Mesenchymal stem cell (in vitro differentiated cells and primary cell): Measurements from ENCODE around the gene KHSRP.
A peak's percentile ranks its signal among the peaks of the same experiment; 100 is the strongest.

Source experiments
- DNase-seq: peaks from one replicate; pipeline ENCODE4 v3.0.0-alpha.2; 2013
- H2AFZ ChIP-seq: one replicate; pipeline ENCODE4 v1.6.1; 2013; ENCODE audit warnings: low read depth, mild to moderate bottlenecking, control low read depth, inconsistent platforms, low read length, moderate library complexity
- H2AK5ac ChIP-seq: 2 replicates; pipeline ENCODE4 v1.6.1; 2013; ENCODE audit warnings: low read length, moderate library complexity, mild to moderate bottlenecking, inconsistent platforms; ENCODE audit not compliant: severe bottlenecking
- H2BK120ac ChIP-seq: one replicate; pipeline ENCODE4 v1.6.1; 2013; ENCODE audit warnings: low read depth, mild to moderate bottlenecking, inconsistent platforms, low read length, moderate library complexity
- H2BK12ac ChIP-seq, 2 experiments: one replicate each; pipeline ENCODE4 v1.6.1; 2013; ENCODE audit warnings: inconsistent platforms in 2 of 2, low read length in 2 of 2, mild to moderate bottlenecking in 2 of 2, moderate library complexity in 2 of 2, control low read depth in 1 of 2
- H2BK15ac ChIP-seq: one replicate; pipeline ENCODE4 v1.6.1; 2013; ENCODE audit warnings: mild to moderate bottlenecking, low read depth, inconsistent platforms; ENCODE audit not compliant: poor library complexity, severe bottlenecking
- H2BK5ac ChIP-seq: 2 replicates; pipeline ENCODE4 v1.6.1; 2013; ENCODE audit warnings: low read depth, mild to moderate bottlenecking, low read length, control low read depth, inconsistent platforms; ENCODE audit not compliant: poor library complexity, severe bottlenecking
- H3K14ac ChIP-seq, 2 experiments: one replicate each; pipeline ENCODE4 v1.6.1; 2013; ENCODE audit warnings: inconsistent platforms in 2 of 2, low read length in 2 of 2, control low read depth in 1 of 2, mild to moderate bottlenecking in 1 of 2, moderate library complexity in 1 of 2
- H3K18ac ChIP-seq, 2 experiments: one replicate each; pipeline ENCODE4 v1.6.1; 2013; ENCODE audit warnings: inconsistent platforms in 2 of 2, low read length in 2 of 2, control low read depth in 1 of 2, low read depth in 1 of 2, mild to moderate bottlenecking in 1 of 2
- H3K23ac ChIP-seq, 2 experiments: one replicate each; pipeline ENCODE4 v1.6.1; 2013; ENCODE audit warnings: inconsistent platforms in 2 of 2, low read length in 2 of 2, mild to moderate bottlenecking in 2 of 2, moderate library complexity in 2 of 2, control low read depth in 1 of 2
- H3K27ac ChIP-seq: 2 replicates; pipeline ENCODE4 v1.5.1; 2013; ENCODE audit warnings: mild to moderate bottlenecking, moderate library complexity, low read length, control low read depth, inconsistent platforms; ENCODE audit not compliant: poor library complexity, severe bottlenecking
- H3K27me3 ChIP-seq, 2 experiments: 2 replicates each; pipeline versions ENCODE4 v1.6.1 to v1.7.0; 2013; ENCODE audit warnings: low read length in 2 of 2, mild to moderate bottlenecking in 2 of 2, moderate library complexity in 2 of 2, control low read depth in 1 of 2, inconsistent platforms in 1 of 2; ENCODE audit not compliant: control insufficient read depth in 1 of 2, insufficient read depth in 1 of 2
- H3K36me3 ChIP-seq, 2 experiments: 2 replicates each; pipeline versions ENCODE4 v1.6.1 to v1.7.0; 2013; ENCODE audit warnings: low read length in 2 of 2, control low read depth in 1 of 2, inconsistent platforms in 1 of 2, low read depth in 1 of 2, mild to moderate bottlenecking in 1 of 2; ENCODE audit not compliant: insufficient read depth in 2 of 2, control insufficient read depth in 1 of 2
- H3K4ac ChIP-seq, 2 experiments: one replicate each; pipeline ENCODE4 v1.6.1; 2013; ENCODE audit warnings: inconsistent platforms in 2 of 2, low read length in 2 of 2, mild to moderate bottlenecking in 2 of 2, moderate library complexity in 2 of 2, control low read depth in 1 of 2, low read depth in 1 of 2
- H3K4me1 ChIP-seq: 2 replicates; pipeline ENCODE4 v1.6.1; 2013; ENCODE audit warnings: low read depth, low read length, control low read depth; ENCODE audit not compliant: control insufficient read depth, insufficient read depth
- H3K4me2 ChIP-seq: 2 replicates; pipeline ENCODE4 v1.6.1; 2013; ENCODE audit warnings: low read length, mild to moderate bottlenecking, inconsistent platforms; ENCODE audit not compliant: poor library complexity, severe bottlenecking
- H3K4me3 ChIP-seq, 2 experiments: 2 replicates each; pipeline versions ENCODE4 v1.5.1 to v1.7.0; 2013; ENCODE audit warnings: low read length in 2 of 2, mild to moderate bottlenecking in 2 of 2, control low read depth in 1 of 2, low read depth in 1 of 2; ENCODE audit not compliant: insufficient read depth in 1 of 2
- H3K79me1 ChIP-seq: replicated peaks from 2 replicates; pipeline ENCODE4 v1.6.1; 2013; ENCODE audit warnings: mild to moderate bottlenecking, control low read depth, low read length, inconsistent platforms; ENCODE audit not compliant: poor library complexity, severe bottlenecking
- H3K9ac ChIP-seq: 2 replicates; pipeline ENCODE4 v1.7.0; 2013; ENCODE audit warnings: mild to moderate bottlenecking, low read length, moderate library complexity
- H3K9me3 ChIP-seq: 2 replicates; pipeline ENCODE4 v1.7.0; 2013; ENCODE audit warnings: mild to moderate bottlenecking, low read length; ENCODE audit not compliant: control insufficient read depth
- H4K8ac ChIP-seq: one replicate; pipeline ENCODE4 v1.6.1; 2013; ENCODE audit warnings: inconsistent platforms, mild to moderate bottlenecking, low read length, moderate library complexity
- H4K91ac ChIP-seq: one replicate; pipeline ENCODE4 v1.6.1; 2013; ENCODE audit warnings: mild to moderate bottlenecking, low read length, inconsistent platforms
- WGBS: methylation state at CpG from one replicate; pipeline ENCODE4 v1.1.7; 2013; ENCODE audit warnings: mixed read lengths; 5-methylcytosine and 5-hydroxymethylcytosine counted together

The KHSRP gene

GRCh38 chr19:6374161-6374709 lies 50.4 kb downstream of the KHSRP start:
- peak overlapping the region; percentile 41 for H4K91ac ChIP-seq
- peaks cover 36% of the 10 kb centered on the region for H3K4me1 ChIP-seq
- no peak overlapping the region for H3K23ac ChIP-seq
- peak overlapping the region; percentile 81 for H3K4me2 ChIP-seq
- H2BK120ac ChIP-seq = peak overlapping the region; percentile 22
- H2BK15ac ChIP-seq = no peak overlapping the region
- 92% methylated on average over 27 of the region's 29 CpGs for WGBS
- H2AK5ac ChIP-seq = peak overlapping the region; percentile 37
- no peak overlapping the region for H3K4ac ChIP-seq
- peaks cover 12 to 37% of the 10 kb centered on the region in 2 experiments for H3K36me3 ChIP-seq
- no peak overlapping the region for H2AFZ ChIP-seq
- H3K9me3 ChIP-seq = no peaks in the 10 kb centered on the region
- peak overlapping the region in 1 of 2 experiments; percentile 71 for H3K4me3 ChIP-seq
- no peak overlapping the region for H3K18ac ChIP-seq
- no peaks in the 10 kb centered on the region for H3K27me3 ChIP-seq
- H4K8ac ChIP-seq = peak overlapping the region; percentile 60
- no peak overlapping the region for H3K14ac ChIP-seq
- no peak overlapping the region for H2BK5ac ChIP-seq
- no peak overlapping the region for H3K27ac ChIP-seq
- DNase-seq = no peak
- H3K79me1 ChIP-seq = peaks cover 7% of the 10 kb centered on the region
- peak overlapping the region; percentile 65 for H3K9ac ChIP-seq
- H2BK12ac ChIP-seq = peak overlapping the region in 1 of 2 experiments; percentile 40

- WGBS = 35% methylated on average over 5 of the region's 5 CpGs
Measured at GRCh38 chr19:6373813-6374108, 50.9 kb downstream of the KHSRP start.

GRCh38 chr19:6373096-6373812 lies 51.4 kb downstream of the KHSRP start:
- Histone ChIP-seq H2BK5ac (peak overlapping the region; percentile 95), H3K9ac (peak overlapping the region; percentile 88), H2AFZ (no peak overlapping the region), H3K18ac (peak overlapping the region; percentile 97 to 98), H3K4me2 (peak overlapping the region; percentile 81), H4K91ac (peak overlapping the region; percentile 74), H3K4ac (peak overlapping the region in 1 of 2 experiments; percentile 98), H3K14ac (peak overlapping the region in 1 of 2 experiments; percentile 14), H3K23ac (peak overlapping the region in 1 of 2 experiments; percentile 27), H3K4me3 (peak overlapping the region; percentile 89 to 100), H3K27me3 (no peaks in the 10 kb centered on the region), H3K79me1 (peaks cover 7% of the 10 kb centered on the region), H3K9me3 (no peaks in the 10 kb centered on the region), H2BK15ac (peak overlapping the region; percentile 99), H4K8ac (peak overlapping the region; percentile 93), H2BK12ac (peak overlapping the region in 1 of 2 experiments; percentile 54), H2AK5ac (peak overlapping the region; percentile 84), H3K36me3 (peaks cover 11 to 36% of the 10 kb centered on the region in 2 experiments), H2BK120ac (peak overlapping the region; percentile 64), H3K27ac (peak overlapping the region; percentile 89), H3K4me1 (peaks cover 31% of the 10 kb centered on the region)
- 2% methylated on average over 45 of the region's 53 CpGs for WGBS
- DNase-seq = peak; percentile 97

More at GRCh38 chr19:6373813-6374108, 50.9 kb downstream of the KHSRP start:
- Histone ChIP-seq H2BK12ac (peak overlapping the region in 1 of 2 experiments; percentile 54), H2AK5ac (peak overlapping the region; percentile 84), H3K4me3 (peak overlapping the region; percentile 53 to 71), H3K27ac (peak overlapping the region; percentile 63), H2BK5ac (no peak overlapping the region), H3K27me3 (no peaks in the 10 kb centered on the region), H4K8ac (peak overlapping the region; percentile 82), H3K4me2 (peak overlapping the region; percentile 81), H3K79me1 (peaks cover 7% of the 10 kb centered on the region), H4K91ac (peak overlapping the region; percentile 74), H3K23ac (peak overlapping the region in 1 of 2 experiments; percentile 27), H3K9me3 (no peaks in the 10 kb centered on the region), H2AFZ (no peak overlapping the region), H3K4me1 (peaks cover 36% of the 10 kb centered on the region), H3K14ac (peak overlapping the region in 1 of 2 experiments; percentile 14), H2BK120ac (no peak overlapping the region), H3K18ac (peak overlapping the region; percentile 17 to 75), H3K36me3 (peaks cover 10 to 35% of the 10 kb centered on the region in 2 experiments), H3K9ac (peak overlapping the region; percentile 65), H3K4ac (peak overlapping the region in 1 of 2 experiments; percentile 9), H2BK15ac (peak overlapping the region; percentile 13)
- no peak for DNase-seq

- H3K4me2 ChIP-seq = peak within 1 kb of the TSS; percentile 81
- H3K9me3 ChIP-seq = no peaks in the 10 kb centered on the region
- H3K4me1 ChIP-seq = peaks cover 27% of the 10 kb centered on the region
- H2BK5ac ChIP-seq = peak within 1 kb of the TSS; percentile 95
- H3K9ac ChIP-seq = peak within 1 kb of the TSS; percentile 88
- WGBS = under 1% methylated on average over 46 of the region's 47 CpGs
- H3K14ac ChIP-seq = peak within 1 kb of the TSS in 1 of 2 experiments; percentile 98
- H3K23ac ChIP-seq = peak within 1 kb of the TSS in 1 of 2 experiments; percentile 27
- H3K27ac ChIP-seq = peak within 1 kb of the TSS; percentile 89
- peaks cover 17 to 42% of the 10 kb centered on the region in 2 experiments for H3K36me3 ChIP-seq
- H2BK15ac ChIP-seq = peak within 1 kb of the TSS; percentile 99
- peak within 1 kb of the TSS; percentile 89 to 100 for H3K4me3 ChIP-seq
- peak within 1 kb of the TSS; percentile 97 for H2AFZ ChIP-seq
- peak within 1 kb of the TSS; percentile 97 to 98 for H3K18ac ChIP-seq
- peaks cover 7% of the 10 kb centered on the region for H3K79me1 ChIP-seq
- H4K91ac ChIP-seq = peak within 1 kb of the TSS; percentile 90
- H3K4ac ChIP-seq = peak within 1 kb of the TSS; percentile 84 to 98
- peak; percentile 100 for DNase-seq
- H3K27me3 ChIP-seq = no peaks in the 10 kb centered on the region
- peak within 1 kb of the TSS; percentile 54 for H2AK5ac ChIP-seq
- peak within 1 kb of the TSS in 1 of 2 experiments; percentile 75 for H2BK12ac ChIP-seq
- H2BK120ac ChIP-seq = peak within 1 kb of the TSS; percentile 64
- peak within 1 kb of the TSS; percentile 98 for H4K8ac ChIP-seq
Measured at GRCh38 chr19:6372594-6373095, 52.0 kb downstream of the KHSRP start, which contains the start of gene ALKBH7. TSS of gene ALKBH7 (plus strand) at chr19:6372794. CDS start at chr19:6372821, 27 bp downstream.
